ENCODE results near the gene TPBGL. TPM values are rescaled to one million over a fixed set of nuclear protein-coding genes. Genes with fewer than 3 reads are reported as not detected.
"Not testable (repeated sequence)": the region's sequence is repeated elsewhere in the genome, so short reads cannot be mapped to it uniquely, and the experiment has no call there.

Gene TPBGL
- total and polyA plus RNA-seq, 2 of the 4 experiments (the other 2 are of a cell fraction) = not detected

DNA sequence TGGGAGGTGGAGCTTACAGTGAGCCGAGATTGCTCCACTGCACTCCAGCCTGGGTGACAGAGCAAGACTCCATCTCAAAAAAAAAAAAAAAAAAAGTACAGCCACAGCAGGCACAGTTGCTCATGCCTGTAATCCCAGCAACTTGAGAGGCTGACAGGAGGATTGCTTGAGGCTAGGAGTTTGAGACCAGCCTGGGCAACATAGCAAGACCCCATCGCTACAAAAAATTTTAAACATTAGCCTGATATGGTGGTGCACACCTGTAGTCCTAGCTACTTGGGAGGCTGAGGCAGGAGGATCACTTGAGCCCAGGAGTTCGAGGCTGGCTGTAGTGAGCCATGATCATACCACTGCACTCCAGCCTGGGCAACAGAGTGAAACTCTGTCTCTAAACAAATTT lies 34.1 kb downstream of the TPBGL start:
- H4K91ac ChIP-seq (ENCODE audit: insufficient read depth, low read depth, low read length); dilution Hi-C loops (cut with HindIII; ENCODE audit: low sequenced_read_pairs, unreplicated experiment); H2BK5ac ChIP-seq (ENCODE audit: low read depth, low read length, poor library complexity, severe bottlenecking); H2BK20ac ChIP-seq (ENCODE audit: low read depth, low read length); H3K4me3 ChIP-seq (ENCODE audit: insufficient read depth, low read depth, low read length); H3K27me3 ChIP-seq (ENCODE audit: control insufficient read depth, insufficient read depth, low read length); H2BK15ac ChIP-seq (ENCODE audit: low read depth, low read length); H3K4ac ChIP-seq (ENCODE audit: low read depth, low read length); intact Hi-C loops (cut with micrococcal nuclease); DNase-seq; H3K27ac ChIP-seq (ENCODE audit: insufficient read depth, low read length); H3K9ac ChIP-seq (ENCODE audit: low read depth, low read length); H3K4me2 ChIP-seq (ENCODE audit: low read depth, low read length); H3K14ac ChIP-seq (replicated peaks; ENCODE audit: low read depth, low read length); H4K5ac ChIP-seq (ENCODE audit: low read depth, low read length); H2BK120ac ChIP-seq (ENCODE audit: low read depth, low read length); H3K9me3 ChIP-seq (ENCODE audit: control insufficient read depth, insufficient read depth, low read length); H3K18ac ChIP-seq (ENCODE audit: low read depth, low read length); H2AK5ac ChIP-seq (ENCODE audit: low read depth, low read length); H3K9me1 ChIP-seq (ENCODE audit: insufficient read depth, low read length); H3K23ac ChIP-seq (ENCODE audit: low read depth, low read length); POLR2A ChIA-PET (ENCODE audit: unreplicated experiment); H3K79me1 ChIP-seq (ENCODE audit: low read depth in 1 of 2, low read length in 2 of 2); H3K4me1 ChIP-seq (ENCODE audit: control insufficient read depth, insufficient read depth, low read length); H2AK9ac ChIP-seq (replicated peaks; ENCODE audit: low read depth, low read length, poor library complexity); H4K8ac ChIP-seq (ENCODE audit: low read depth in 2 of 2, low read length in 2 of 2); H3K56ac ChIP-seq (ENCODE audit: extremely low read depth, insufficient read depth, low read length); H4K20me1 ChIP-seq (ENCODE audit: insufficient read depth, low read length); ATAC-seq (ENCODE audit: low read depth); BruUV-seq (replicated peaks); H2AFZ ChIP-seq (replicated peaks; ENCODE audit: low read length, poor library complexity): not testable (repeated sequence)
- in situ Hi-C loops (cut with MboI; ENCODE audit: low sequenced_read_pairs) = loop anchor here (5.0 to 25.0 kb wide), 2 partner anchors 108 to 263 kb away; partner anchors contain the start of gene GDPD5
- no CpG with 5 or more reads among the region's 3 CpGs for WGBS, 2 experiments (ENCODE audit: extremely low coverage in 2 of 2, insufficient read length in 1 of 2)
- H3K36me3 ChIP-seq (ENCODE audit: control insufficient read depth, insufficient read depth, low read length) = peaks cover 21% of the 10 kb centered on the region; the same call in 1 of the 2 replicates
- CTCF ChIA-PET = interaction anchor here (0.8 kb wide), 1 partner anchor 51 kb away, joined by 3 read pairs; no protein-coding TSS in a partner anchor

All from IMR-90 (cell line).